Thoracic aorta (tissue), 2 donors: ENCODE data around the gene CD300LD. TPM values are rescaled to one million over a fixed set of nuclear protein-coding genes. Genes with fewer than 3 reads are reported as not detected.
A peak's percentile ranks its signal among the peaks of the same experiment; 100 is the strongest.

Source experiments
- ATAC-seq: fragments of 150-250 bp; one replicate; pipeline ENCODE4 v1.8.0; 2017; ENCODE audit warnings: low read depth; ENCODE audit not compliant: insufficient number of reproducible peaks, low FRiP score
- DNase-seq: peaks from one replicate; pipeline ENCODE4 v3.0.0-alpha.2; 2020; ENCODE audit warnings: low spot score
- H3K27ac ChIP-seq, 2 donors: fragments of 200-600 bp; sonication (generic); 1 replicate in 1 of 2; 2 replicates in 1 of 2; pipeline ENCODE4 v1.5.1; 2016; ENCODE audit warnings: mild to moderate bottlenecking in 2 of 2, moderate library complexity in 2 of 2
- H3K27me3 ChIP-seq: fragments of 200-600 bp; sonication (generic); replicated peaks from 2 replicates; pipeline ENCODE4 v1.6.0; 2016; ENCODE audit warnings: mild to moderate bottlenecking; ENCODE audit not compliant: insufficient read depth
- H3K36me3 ChIP-seq: fragments of 200-600 bp; sonication (generic); one replicate; pipeline ENCODE4 v1.5.1; 2016
- H3K4me1 ChIP-seq, 2 donors: fragments of 200-600 bp; sonication (generic); 1 replicate in 1 of 2; 2 replicates in 1 of 2; pipeline versions ENCODE4 v1.5.1 to v1.6.0; 2016; ENCODE audit warnings: low read depth in 2 of 2, mild to moderate bottlenecking in 1 of 2; ENCODE audit not compliant: control insufficient read depth in 1 of 2
- H3K4me3 ChIP-seq: fragments of 200-600 bp; sonication (generic); 2 replicates; pipeline ENCODE4 v1.5.1; 2016; ENCODE audit warnings: mild to moderate bottlenecking
- H3K9me3 ChIP-seq: fragments of 200-600 bp; sonication (generic); 2 replicates; pipeline ENCODE4 v1.5.1; 2016
- CTCF ChIP-seq: fragments of 200-600 bp; sonication (generic); IDR thresholded peaks from one replicate; pipeline ENCODE4 v1.5.1; 2019; ENCODE audit warnings: antibody characterized with exemption
- total RNA-seq, 2 donors: library from RNA; depleted of rRNA; stranded (reverse); fragments of >200 nt; gene quantifications; one replicate each; pipeline versions ENCODE4 v1.1.0 to v1.2.3, GENCODE V29; 2016

The CD300LD gene
- total RNA-seq, 2 donors from 2014 or later = not detected

GRCh38 chr17:74571621-74572270 is 20.3 kb downstream of the CD300LD start:
- H3K4me3 ChIP-seq = no peak overlapping the region
- H3K9me3 ChIP-seq = no peaks in the 10 kb centered on the region
- no peak for ATAC-seq
- TF ChIP-seq CTCF = no peak
- peaks cover 0 to 4% of the 10 kb centered on the region in 2 donors for H3K4me1 ChIP-seq
- no peaks in the 10 kb centered on the region for H3K36me3 ChIP-seq
- no peaks in the 10 kb centered on the region for H3K27me3 ChIP-seq
- no peak for DNase-seq
- H3K27ac ChIP-seq = no peak overlapping the region

GRCh38 chr17:74569020-74570003 is 22.8 kb downstream of the CD300LD start:
- H3K27me3 ChIP-seq = no peaks in the 10 kb centered on the region
- H3K27ac ChIP-seq = no peak overlapping the region
- no peaks in the 10 kb centered on the region for H3K36me3 ChIP-seq
- ATAC-seq (peak; percentile 66), DNase-seq (peak; percentile 35)
- no peak for TF ChIP-seq CTCF
- no peak overlapping the region for H3K4me3 ChIP-seq
- H3K4me1 ChIP-seq = peaks cover 0 to 4% of the 10 kb centered on the region in 2 donors
- no peaks in the 10 kb centered on the region for H3K9me3 ChIP-seq

- no peaks in the 10 kb centered on the region for H3K27me3 ChIP-seq
- H3K4me3 ChIP-seq = no peak overlapping the region
- DNase-seq (no peak), ATAC-seq (no peak)
- H3K9me3 ChIP-seq = no peaks in the 10 kb centered on the region
- H3K36me3 ChIP-seq = no peaks in the 10 kb centered on the region
- no peak for TF ChIP-seq CTCF
- H3K27ac ChIP-seq = no peak overlapping the region
- peaks cover 0 to 4% of the 10 kb centered on the region in 2 donors for H3K4me1 ChIP-seq
These were observed 23.8 kb downstream of the CD300LD start for GRCh38 chr17:74568106-74568873.

GRCh38 chr17:74567397-74567796 is 24.7 kb downstream of the CD300LD start, which contains the start of gene CD300H:
Gene CD300H, minus strand, starts transcription at chr17:74567509.
- Histone ChIP-seq H3K9me3 (no peaks in the 10 kb centered on the region), H3K4me3 (no peak within 1 kb of the TSS), H3K4me1 (peaks cover 0 to 4% of the 10 kb centered on the region in 2 donors), H3K27me3 (no peaks in the 10 kb centered on the region), H3K27ac (no peak within 1 kb of the TSS), H3K36me3 (no peaks in the 10 kb centered on the region)
- ATAC-seq = no peak
- no peak for DNase-seq
- TF ChIP-seq CTCF = no peak
